ENCODE data around the gene SCN11A.

The SCN11A gene

GRCh38 chr3:39090922-39091321 is 39.2 kb upstream of the SCN11A start:
- Histone ChIP-seq H3K79me2 (ENCODE audit: control insufficient read depth, insufficient read depth, low read length) (no peaks in the 10 kb centered on the region), H3K4ac (ENCODE audit: low read depth, low read length) (no peak overlapping the region), H2AK5ac (ENCODE audit: low read length) (no peak overlapping the region), H3K9ac (ENCODE audit: low read length) (no peak overlapping the region), H3K18ac (ENCODE audit: low read length) (no peak overlapping the region), H2BK15ac (replicated peaks; ENCODE audit: low read depth) (no peak overlapping the region), H3K56ac (ENCODE audit: low read length) (no peak overlapping the region), H3K36me3 (ENCODE audit: control insufficient read depth, insufficient read depth, low read length) (peaks cover 1% of the 10 kb centered on the region), H2BK5ac (ENCODE audit: low read length) (no peak overlapping the region), H3K23ac (ENCODE audit: low read length) (no peak overlapping the region), H4K5ac (ENCODE audit: low read length) (no peak overlapping the region), H4K8ac (ENCODE audit: low read depth, low read length) (no peak overlapping the region), H3K79me1 (ENCODE audit: low read length) (no peaks in the 10 kb centered on the region), H3K4me2 (ENCODE audit: low read length) (no peak overlapping the region), H3K27me3 (ENCODE audit: insufficient read depth, low read length, poor library complexity) (no peaks in the 10 kb centered on the region), H3K4me3 (ENCODE audit: low read length) (no peak overlapping the region), H2BK120ac (ENCODE audit: low read depth, low read length) (no peak overlapping the region), H3K27ac (ENCODE audit: low read depth, low read length) (no peak overlapping the region), H3K4me1 (ENCODE audit: control insufficient read depth, low read depth, low read length) (no peaks in the 10 kb centered on the region)
- no CpG with 5 or more reads among the region's 2 CpGs for WGBS (ENCODE audit: extremely low coverage, insufficient coverage, low lambda C conversion rate)
- no peak for DNase-seq

DNA sequence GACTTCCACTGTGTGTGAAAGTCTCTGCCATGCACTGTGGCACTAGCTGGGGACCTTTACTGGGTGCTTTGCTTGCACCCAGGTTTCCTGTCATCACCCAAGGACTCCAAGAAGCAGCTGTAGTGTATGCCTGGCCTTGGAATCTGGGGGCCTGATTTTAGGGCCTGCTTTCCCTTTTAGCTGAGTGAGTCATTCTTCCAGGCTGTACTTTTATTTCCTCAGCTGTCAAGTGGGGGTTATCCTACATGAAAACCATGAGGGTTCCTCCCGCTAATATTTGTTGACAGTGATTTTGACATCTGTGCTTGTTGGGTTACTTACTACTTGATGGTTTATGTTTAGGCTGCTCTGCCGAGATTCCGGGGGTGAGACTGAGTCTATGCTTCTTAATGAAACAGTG is 37.1 kb upstream of the SCN11A start:
- Histone ChIP-seq H2BK5ac (ENCODE audit: low read length) (no peak overlapping the region), H3K9ac (ENCODE audit: low read length) (no peak overlapping the region), H4K8ac (ENCODE audit: low read depth, low read length) (no peak overlapping the region), H3K4me2 (ENCODE audit: low read length) (no peak overlapping the region), H3K4me1 (ENCODE audit: control insufficient read depth, low read depth, low read length) (no peaks in the 10 kb centered on the region), H3K4me3 (ENCODE audit: low read length) (no peak overlapping the region), H3K18ac (ENCODE audit: low read length) (no peak overlapping the region), H3K36me3 (ENCODE audit: control insufficient read depth, insufficient read depth, low read length) (peaks cover 1% of the 10 kb centered on the region), H3K56ac (ENCODE audit: low read length) (no peak overlapping the region), H3K27ac (ENCODE audit: low read depth, low read length) (no peak overlapping the region), H2BK120ac (ENCODE audit: low read depth, low read length) (no peak overlapping the region), H4K5ac (ENCODE audit: low read length) (no peak overlapping the region), H2AK5ac (ENCODE audit: low read length) (no peak overlapping the region), H3K79me1 (ENCODE audit: low read length) (no peaks in the 10 kb centered on the region), H3K23ac (ENCODE audit: low read length) (no peak overlapping the region), H3K4ac (ENCODE audit: low read depth, low read length) (no peak overlapping the region), H3K79me2 (ENCODE audit: control insufficient read depth, insufficient read depth, low read length) (no peaks in the 10 kb centered on the region), H3K27me3 (ENCODE audit: insufficient read depth, low read length, poor library complexity) (no peaks in the 10 kb centered on the region), H2BK15ac (replicated peaks; ENCODE audit: low read depth) (no peak overlapping the region)
- WGBS (ENCODE audit: extremely low coverage, insufficient coverage, low lambda C conversion rate): no CpG with 5 or more reads among the region's 3 CpGs
- no peak for DNase-seq

GRCh38 chr3:39088456-39088855 is 36.7 kb upstream of the SCN11A start:
- Histone ChIP-seq H2BK5ac (ENCODE audit: low read length) (no peak overlapping the region), H3K27me3 (ENCODE audit: insufficient read depth, low read length, poor library complexity) (no peaks in the 10 kb centered on the region), H3K79me1 (ENCODE audit: low read length) (no peaks in the 10 kb centered on the region), H3K4me2 (ENCODE audit: low read length) (no peak overlapping the region), H3K56ac (ENCODE audit: low read length) (no peak overlapping the region), H3K18ac (ENCODE audit: low read length) (no peak overlapping the region), H3K9ac (ENCODE audit: low read length) (no peak overlapping the region), H3K79me2 (ENCODE audit: control insufficient read depth, insufficient read depth, low read length) (no peaks in the 10 kb centered on the region), H3K4me3 (ENCODE audit: low read length) (no peak overlapping the region), H4K5ac (ENCODE audit: low read length) (no peak overlapping the region), H3K23ac (ENCODE audit: low read length) (no peak overlapping the region), H3K4ac (ENCODE audit: low read depth, low read length) (no peak overlapping the region), H3K36me3 (ENCODE audit: control insufficient read depth, insufficient read depth, low read length) (peaks cover 1% of the 10 kb centered on the region), H2BK120ac (ENCODE audit: low read depth, low read length) (no peak overlapping the region), H3K4me1 (ENCODE audit: control insufficient read depth, low read depth, low read length) (no peaks in the 10 kb centered on the region), H2BK15ac (replicated peaks; ENCODE audit: low read depth) (no peak overlapping the region), H2AK5ac (ENCODE audit: low read length) (no peak overlapping the region), H3K27ac (ENCODE audit: low read depth, low read length) (no peak overlapping the region), H4K8ac (ENCODE audit: low read depth, low read length) (no peak overlapping the region)
- no peak for DNase-seq
- WGBS (ENCODE audit: extremely low coverage, insufficient coverage, low lambda C conversion rate): no CpG with 5 or more reads among the region's 3 CpGs

GRCh38 chr3:39086144-39086543 is 34.4 kb upstream of the SCN11A start:
- Histone ChIP-seq H3K56ac (ENCODE audit: low read length) (no peak overlapping the region), H3K36me3 (ENCODE audit: control insufficient read depth, insufficient read depth, low read length) (peaks cover 1% of the 10 kb centered on the region)

DNA sequence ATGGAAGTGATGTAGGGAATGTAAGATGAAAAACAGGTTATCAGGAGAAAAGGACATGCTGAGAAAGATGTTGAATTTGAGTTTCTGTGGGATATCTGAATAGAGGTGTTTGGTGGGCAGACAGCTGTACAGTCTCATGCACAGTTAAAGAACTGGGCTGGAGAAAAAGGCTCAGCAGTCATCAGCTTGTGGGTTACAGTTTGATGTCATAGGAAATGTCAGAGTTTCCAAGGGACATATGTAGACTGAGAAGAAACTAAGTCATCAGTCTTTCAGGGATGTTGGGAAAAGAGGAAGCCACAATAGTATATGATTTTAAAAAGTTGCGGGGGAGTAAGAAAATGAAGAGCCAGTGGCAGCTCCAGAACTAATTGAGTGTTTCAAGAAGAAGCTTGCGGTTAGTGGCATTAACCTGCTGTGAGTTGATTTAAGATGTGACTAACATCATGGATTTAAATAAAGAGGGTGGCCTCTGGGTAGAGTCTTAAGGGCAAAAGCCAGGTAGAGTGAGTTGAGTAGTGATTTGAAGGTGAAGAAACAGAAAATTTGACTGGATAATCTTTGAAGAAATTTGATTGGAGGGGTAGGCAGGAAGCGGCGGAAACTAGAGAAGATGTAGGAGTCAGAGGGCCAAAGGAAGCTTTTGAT is 31.0 kb upstream of the SCN11A start:
- DNase-seq: no peak

More at GRCh38 chr3:39086144-39086543, 34.4 kb upstream of the SCN11A start:
- H3K27me3 ChIP-seq (ENCODE audit: insufficient read depth, low read length, poor library complexity): no peaks in the 10 kb centered on the region
- no peak overlapping the region for H2BK15ac ChIP-seq (replicated peaks; ENCODE audit: low read depth)
- H3K4ac ChIP-seq (ENCODE audit: low read depth, low read length): no peak overlapping the region
- DNase-seq: no peak
- H3K18ac ChIP-seq (ENCODE audit: low read length): no peak overlapping the region
- no peak overlapping the region for H2BK5ac ChIP-seq (ENCODE audit: low read length)
- no peak overlapping the region for H4K8ac ChIP-seq (ENCODE audit: low read depth, low read length)
- no peak overlapping the region for H3K23ac ChIP-seq (ENCODE audit: low read length)
- no peak overlapping the region for H3K4me3 ChIP-seq (ENCODE audit: low read length)
- H2AK5ac ChIP-seq (ENCODE audit: low read length): no peak overlapping the region
- WGBS (ENCODE audit: extremely low coverage, insufficient coverage, low lambda C conversion rate): no CpG with 5 or more reads among the region's 4 CpGs
- H3K4me2 ChIP-seq (ENCODE audit: low read length): no peak overlapping the region
- no peak overlapping the region for H4K5ac ChIP-seq (ENCODE audit: low read length)
- H2BK120ac ChIP-seq (ENCODE audit: low read depth, low read length): no peak overlapping the region
- no peaks in the 10 kb centered on the region for H3K79me1 ChIP-seq (ENCODE audit: low read length)
- H3K79me2 ChIP-seq (ENCODE audit: control insufficient read depth, insufficient read depth, low read length): no peaks in the 10 kb centered on the region
- no peak overlapping the region for H3K27ac ChIP-seq (ENCODE audit: low read depth, low read length)
- no peak overlapping the region for H3K9ac ChIP-seq (ENCODE audit: low read length)
- H3K4me1 ChIP-seq (ENCODE audit: control insufficient read depth, low read depth, low read length): no peaks in the 10 kb centered on the region

GRCh38 chr3:39080026-39080425 is 28.3 kb upstream of the SCN11A start:
- Histone ChIP-seq H3K36me3 (ENCODE audit: control insufficient read depth, insufficient read depth, low read length) (no peaks in the 10 kb centered on the region), H3K4me3 (ENCODE audit: low read length) (no peak overlapping the region), H3K27me3 (ENCODE audit: insufficient read depth, low read length, poor library complexity) (no peaks in the 10 kb centered on the region)

More for the DNA sequence above, 31.0 kb upstream of the SCN11A start:
- no peak overlapping the region for H3K9ac ChIP-seq (ENCODE audit: low read length)
- no peak overlapping the region for H3K4ac ChIP-seq (ENCODE audit: low read depth, low read length)
- WGBS (ENCODE audit: extremely low coverage, insufficient coverage, low lambda C conversion rate): no CpG with 5 or more reads among the region's 4 CpGs
- H2BK15ac ChIP-seq (replicated peaks; ENCODE audit: low read depth): no peak overlapping the region
- no peak overlapping the region for H3K18ac ChIP-seq (ENCODE audit: low read length)
- no peak overlapping the region for H4K8ac ChIP-seq (ENCODE audit: low read depth, low read length)
- no peak overlapping the region for H4K5ac ChIP-seq (ENCODE audit: low read length)
- H3K79me1 ChIP-seq (ENCODE audit: low read length): no peaks in the 10 kb centered on the region
- H3K27me3 ChIP-seq (ENCODE audit: insufficient read depth, low read length, poor library complexity): no peaks in the 10 kb centered on the region
- H3K4me1 ChIP-seq (ENCODE audit: control insufficient read depth, low read depth, low read length): no peaks in the 10 kb centered on the region
- H2BK120ac ChIP-seq (ENCODE audit: low read depth, low read length): no peak overlapping the region
- no peak overlapping the region for H3K4me3 ChIP-seq (ENCODE audit: low read length)
- H3K56ac ChIP-seq (ENCODE audit: low read length): no peak overlapping the region
- H3K4me2 ChIP-seq (ENCODE audit: low read length): no peak overlapping the region
- no peak overlapping the region for H3K23ac ChIP-seq (ENCODE audit: low read length)
- H2AK5ac ChIP-seq (ENCODE audit: low read length): no peak overlapping the region
- H3K79me2 ChIP-seq (ENCODE audit: control insufficient read depth, insufficient read depth, low read length): no peaks in the 10 kb centered on the region
- H3K36me3 ChIP-seq (ENCODE audit: control insufficient read depth, insufficient read depth, low read length): peaks cover 1% of the 10 kb centered on the region
- no peak overlapping the region for H3K27ac ChIP-seq (ENCODE audit: low read depth, low read length)
- no peak overlapping the region for H2BK5ac ChIP-seq (ENCODE audit: low read length)

More at GRCh38 chr3:39080026-39080425, 28.3 kb upstream of the SCN11A start:
- no peak overlapping the region for H3K9ac ChIP-seq (ENCODE audit: low read length)
- no peak overlapping the region for H4K8ac ChIP-seq (ENCODE audit: low read depth, low read length)
- no peak overlapping the region for H3K56ac ChIP-seq (ENCODE audit: low read length)
- H3K79me1 ChIP-seq (ENCODE audit: low read length): no peaks in the 10 kb centered on the region
- H2BK15ac ChIP-seq (replicated peaks; ENCODE audit: low read depth): no peak overlapping the region
- H2AK5ac ChIP-seq (ENCODE audit: low read length): no peak overlapping the region
- no peak overlapping the region for H4K5ac ChIP-seq (ENCODE audit: low read length)
- H3K79me2 ChIP-seq (ENCODE audit: control insufficient read depth, insufficient read depth, low read length): no peaks in the 10 kb centered on the region
- no peak overlapping the region for H2BK5ac ChIP-seq (ENCODE audit: low read length)
- no peak overlapping the region for H3K4ac ChIP-seq (ENCODE audit: low read depth, low read length)
- no peak overlapping the region for H2BK120ac ChIP-seq (ENCODE audit: low read depth, low read length)
- no peak overlapping the region for H3K23ac ChIP-seq (ENCODE audit: low read length)
- no peak overlapping the region for H3K27ac ChIP-seq (ENCODE audit: low read depth, low read length)
- no peak for DNase-seq
- no peak overlapping the region for H3K18ac ChIP-seq (ENCODE audit: low read length)
- no peaks in the 10 kb centered on the region for H3K4me1 ChIP-seq (ENCODE audit: control insufficient read depth, low read depth, low read length)
- H3K4me2 ChIP-seq (ENCODE audit: low read length): no peak overlapping the region

Data from mesendoderm (in vitro differentiated cells).